H54 (cell line): Measurements from ENCODE around the gene DET1.
"Not testable (repeated sequence)": the region's sequence is repeated elsewhere in the genome, so short reads cannot be mapped to it uniquely, and the experiment has no call there.

Experiments
- DNase-seq: peaks from one replicate; pipeline ENCODE4 v3.0.0; 2011; ENCODE audit warnings: low spot score, mixed read lengths; ENCODE audit not compliant: insufficient read length
- FAIRE-seq: peaks from 3 replicates; lab custom pipeline; 2011; peaks lifted over from hg19 to GRCh38; lab: Jason Lieb, UNC
- POLR2A ChIP-seq: IDR thresholded peaks from 2 replicates; pipeline ENCODE4 v1.6.1; 2011; ENCODE audit warnings: low read depth, mild to moderate bottlenecking, low read length

The DET1 gene

GRCh38 chr15:88525418-88525817 is 21.1 kb downstream of the DET1 start:
- FAIRE-seq, result no peak
- DNase-seq, result no peak
- TF ChIP-seq POLR2A, result no peak

DNA sequence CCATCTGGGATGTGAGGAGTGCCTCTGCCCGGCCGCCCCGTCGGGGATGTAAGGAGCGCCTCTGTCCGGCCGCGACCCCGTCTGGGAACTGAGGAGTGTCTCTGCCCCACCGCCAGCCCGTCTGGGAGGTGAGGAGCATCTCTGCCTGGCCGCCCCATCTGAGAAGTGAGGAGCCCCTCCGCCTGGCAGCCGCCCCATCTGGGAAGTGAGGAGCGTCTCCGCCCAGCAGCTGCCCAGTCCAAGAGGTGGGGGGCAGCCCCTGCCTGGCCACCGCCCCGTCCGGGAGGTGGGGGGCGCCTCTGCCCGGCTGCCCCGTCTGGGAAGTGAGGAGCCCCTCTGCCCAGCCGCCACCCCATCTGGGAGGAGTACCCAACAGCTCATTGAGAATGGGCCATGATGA is 22.4 kb downstream of the DET1 start:
- FAIRE-seq, DNase-seq: not testable (repeated sequence)

- TF ChIP-seq POLR2A, result no peak
- no peak for FAIRE-seq
- DNase-seq, result no peak
Measured at GRCh38 chr15:88518903-88519302, 27.6 kb downstream of the DET1 start.

DNA sequence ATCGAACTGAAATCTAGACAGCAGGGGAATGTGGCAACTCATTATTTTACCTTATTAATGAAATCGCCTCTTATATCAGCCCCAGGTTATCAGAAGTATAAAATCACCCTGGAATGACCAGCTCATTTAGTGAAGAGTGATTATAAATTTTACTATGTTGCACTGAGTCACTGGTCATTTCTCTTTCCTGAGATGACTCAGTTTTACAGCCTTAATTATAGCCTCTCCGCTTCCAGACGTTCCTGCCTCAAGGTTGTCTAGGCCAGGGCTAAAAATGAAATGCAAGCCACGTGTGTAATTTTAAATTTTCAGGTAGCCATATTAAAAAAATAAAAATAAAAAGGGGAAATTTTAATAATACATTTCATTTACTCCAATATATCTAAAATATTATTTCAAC is 33.3 kb downstream of the DET1 start:
- no peak for FAIRE-seq
- TF ChIP-seq POLR2A, result no peak
- DNase-seq, result no peak

DNA sequence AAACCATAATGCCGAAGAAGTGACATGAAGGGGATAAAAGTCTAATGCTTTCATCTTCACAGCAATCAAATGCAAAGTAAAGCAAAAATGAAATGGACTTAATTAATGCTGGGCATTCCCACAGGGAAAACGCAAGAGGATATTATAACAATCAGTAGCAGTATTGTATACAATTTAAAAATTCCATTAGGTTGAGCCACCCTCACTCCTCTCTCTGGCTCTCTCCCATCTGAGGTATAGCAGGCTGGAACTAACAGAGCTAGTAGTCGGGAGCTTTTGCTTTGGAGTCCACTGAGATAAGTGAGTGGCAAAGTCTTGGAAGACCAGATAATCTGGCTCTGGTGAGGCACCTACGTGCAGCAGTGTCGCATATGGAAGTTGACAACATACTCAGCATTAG is 33.9 kb downstream of the DET1 start:
- no peak for TF ChIP-seq POLR2A
- FAIRE-seq, result no peak
- DNase-seq, result no peak

DNA sequence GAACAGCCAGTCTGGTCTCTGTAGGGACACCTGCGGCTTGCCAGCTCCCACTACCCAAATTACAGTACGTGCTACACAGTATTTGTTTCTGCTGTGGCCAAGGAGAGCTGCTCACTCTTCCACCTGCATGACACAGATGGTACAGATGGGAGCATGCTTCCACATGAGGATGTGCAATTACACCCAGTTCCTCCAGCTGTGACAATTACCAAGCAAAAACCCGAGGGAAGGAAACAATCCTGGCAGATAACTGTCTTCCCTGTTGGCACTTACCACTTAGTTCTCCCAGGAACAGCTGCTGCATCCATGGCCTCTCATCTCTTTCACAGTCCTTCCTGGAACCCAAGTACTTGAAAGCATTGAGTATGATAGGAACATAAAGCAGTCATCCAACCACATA is 34.4 kb downstream of the DET1 start:
- no peak; the same call in 1 of the 2 replicates for TF ChIP-seq POLR2A
- FAIRE-seq (no peak), DNase-seq (no peak)

DNA sequence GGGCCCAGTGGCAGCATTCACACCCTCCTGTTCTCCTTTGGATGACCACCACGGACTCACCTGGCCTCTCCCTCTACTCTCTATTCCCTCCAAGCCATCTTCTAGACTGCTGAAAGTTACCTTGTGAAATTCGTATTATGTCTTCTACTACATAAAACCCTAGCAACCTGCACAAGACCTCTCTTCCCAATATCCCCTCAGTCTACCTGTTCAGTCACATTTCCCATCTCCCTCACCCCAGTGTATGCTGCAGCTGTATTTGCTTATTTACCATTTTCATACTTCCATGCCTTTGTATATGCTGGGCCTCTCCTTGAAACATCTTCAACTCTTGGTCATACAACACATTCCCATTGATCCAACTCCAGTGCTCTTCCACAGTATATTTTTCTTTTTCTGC is 35.3 kb downstream of the DET1 start:
- DNase-seq (no peak), FAIRE-seq (no peak)
- TF ChIP-seq POLR2A, result no peak

DNA sequence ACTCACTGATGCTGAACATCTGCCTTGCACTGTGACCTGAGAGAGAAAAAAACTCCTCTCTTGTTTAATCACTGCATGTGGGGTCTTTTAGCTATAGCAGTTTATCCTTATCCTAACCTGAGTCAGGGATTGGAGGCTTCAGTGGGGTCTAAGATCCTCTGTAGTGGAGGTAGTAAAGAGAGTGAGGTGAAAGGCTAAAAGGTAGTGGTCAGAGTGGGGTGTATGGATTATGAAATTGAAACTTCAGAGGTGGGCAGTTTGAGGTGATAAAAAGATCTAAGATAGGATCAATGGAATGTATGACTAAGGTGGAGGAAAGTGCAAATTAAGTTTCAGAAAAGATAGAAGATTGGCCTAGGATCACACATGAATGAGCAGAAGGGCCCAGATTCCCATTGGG is 36.5 kb downstream of the DET1 start:
- no peak for TF ChIP-seq POLR2A
- DNase-seq (no peak), FAIRE-seq (no peak)

GRCh38 chr15:88509321-88509720 is 37.2 kb downstream of the DET1 start:
- FAIRE-seq (no peak), DNase-seq (no peak)
- no peak for TF ChIP-seq POLR2A

DNA sequence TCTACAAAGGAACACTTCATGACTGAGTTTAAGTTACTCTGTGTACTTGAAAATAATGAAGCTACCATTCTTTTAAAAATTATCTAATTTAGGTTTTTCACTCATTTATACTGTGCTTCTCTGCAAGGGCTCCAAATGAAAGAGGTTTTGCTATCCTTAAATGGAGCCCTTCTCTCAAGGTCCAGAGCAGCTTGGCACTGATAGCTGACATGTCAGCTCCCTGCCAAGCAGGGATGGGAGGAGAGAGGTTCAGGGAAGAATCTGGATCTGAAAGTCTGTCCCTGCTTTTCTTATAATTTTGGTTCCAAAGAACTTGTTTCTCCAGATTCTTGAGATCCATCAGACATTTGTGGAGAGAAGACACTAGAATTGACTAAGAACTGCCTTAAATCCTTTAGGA is 39.9 kb downstream of the DET1 start:
- FAIRE-seq (no peak), DNase-seq (no peak)
- TF ChIP-seq POLR2A, result no peak

DNA sequence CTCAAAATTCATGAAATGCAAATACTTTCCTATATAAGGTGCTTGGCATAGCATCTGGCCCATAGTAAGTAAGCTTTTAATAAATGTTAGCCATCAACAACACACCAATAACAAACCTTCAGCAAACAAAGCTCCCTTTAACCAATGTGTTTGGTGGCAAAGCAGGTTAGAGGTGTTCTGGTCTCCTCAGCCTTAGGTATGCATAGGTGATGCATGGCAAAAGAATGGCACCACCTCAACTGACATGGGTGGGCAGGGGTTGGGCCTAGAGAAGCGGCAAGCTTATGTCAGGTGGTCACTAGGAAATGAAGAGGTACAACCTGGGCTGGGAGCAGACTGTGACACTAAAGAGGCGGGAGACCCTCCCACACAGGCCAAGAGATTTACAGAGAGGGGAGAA is 40.8 kb downstream of the DET1 start:
- FAIRE-seq (no peak), DNase-seq (no peak)
- no peak for TF ChIP-seq POLR2A

- FAIRE-seq (no peak), DNase-seq (no peak)
- TF ChIP-seq POLR2A, result no peak
Measured at GRCh38 chr15:88504445-88504844, 42.0 kb downstream of the DET1 start.

DNA sequence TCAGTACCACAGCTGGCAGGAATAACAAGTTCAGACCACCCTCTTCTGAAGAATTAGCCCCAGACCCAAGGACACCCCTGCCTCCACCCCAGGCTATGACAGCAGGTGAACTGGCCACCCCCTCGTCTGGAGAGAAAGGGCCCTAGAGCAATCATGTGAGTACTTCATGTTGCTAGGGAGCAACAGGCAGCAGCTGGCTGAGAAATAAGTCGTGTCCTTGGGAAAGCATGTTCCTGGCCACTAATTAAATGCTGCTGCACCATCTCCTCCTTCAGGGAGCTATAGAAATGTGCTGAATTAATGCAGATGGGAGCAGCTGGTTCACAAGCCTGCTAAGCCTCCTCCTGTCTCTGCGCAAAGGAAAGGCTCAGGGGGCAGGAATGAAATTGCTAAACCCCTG is 47.5 kb downstream of the DET1 start:
- no peak for TF ChIP-seq POLR2A
- DNase-seq, result no peak
- FAIRE-seq, result no peak

DNA sequence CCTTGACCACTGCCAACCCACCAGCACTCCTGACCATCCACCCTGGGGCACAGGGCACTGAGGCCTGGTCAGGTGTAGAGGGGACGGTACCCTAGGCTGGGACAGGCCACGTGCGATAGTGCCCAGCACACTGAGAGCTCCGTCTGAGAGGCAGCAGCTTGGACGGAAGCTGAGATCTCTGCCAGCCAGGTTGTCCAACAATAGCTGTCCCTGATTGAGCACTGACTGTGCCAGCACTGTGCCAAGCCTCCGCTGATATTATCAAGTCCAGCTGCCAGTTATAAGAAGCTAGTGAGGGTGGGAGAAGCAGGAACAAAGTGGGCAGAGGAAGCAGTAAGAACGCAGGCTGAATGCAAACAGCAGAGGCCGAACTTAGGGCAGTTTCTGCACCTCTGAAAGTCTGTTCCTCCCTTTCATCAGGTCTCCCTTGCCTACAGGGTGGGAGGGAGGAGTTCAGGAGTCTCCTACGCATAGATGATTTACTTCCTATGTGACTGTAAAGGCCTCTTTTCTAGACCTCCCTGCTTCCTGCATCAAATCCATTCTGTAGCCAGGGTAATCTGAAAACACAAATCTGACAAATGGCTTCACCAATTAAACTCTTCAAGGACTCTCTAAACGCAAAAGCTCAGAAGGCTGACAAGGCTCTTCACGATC is 49.2 kb downstream of the DET1 start:
- DNase-seq (no peak), FAIRE-seq (no peak)

DNA sequence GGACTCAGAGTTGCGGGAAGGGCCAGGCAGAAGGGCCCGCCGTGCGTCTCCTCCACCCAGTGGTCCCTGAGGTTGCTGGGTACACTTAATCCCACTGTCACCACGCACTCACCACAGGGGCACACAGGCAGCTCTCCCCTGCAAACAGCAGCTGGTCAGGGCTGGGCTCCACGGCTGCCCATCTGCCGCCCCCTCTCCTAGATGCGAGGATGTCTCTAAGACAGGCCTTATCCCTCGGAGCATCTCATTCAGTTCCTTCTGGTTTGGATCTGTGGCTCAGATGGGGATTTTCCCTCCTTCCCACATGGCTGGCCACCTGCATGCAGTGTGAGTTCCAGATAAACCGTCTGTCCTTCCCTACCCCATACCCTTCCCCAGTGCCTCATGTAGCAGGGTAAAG is 52.6 kb downstream of the DET1 start:
- FAIRE-seq, result no peak

More for the DNA sequence above, 49.2 kb downstream of the DET1 start:
- TF ChIP-seq POLR2A, result no peak

More for the DNA sequence above, 52.6 kb downstream of the DET1 start:
- no peak for DNase-seq
- no peak for TF ChIP-seq POLR2A
